ENCODE data around the gene BMPER.

DNA sequence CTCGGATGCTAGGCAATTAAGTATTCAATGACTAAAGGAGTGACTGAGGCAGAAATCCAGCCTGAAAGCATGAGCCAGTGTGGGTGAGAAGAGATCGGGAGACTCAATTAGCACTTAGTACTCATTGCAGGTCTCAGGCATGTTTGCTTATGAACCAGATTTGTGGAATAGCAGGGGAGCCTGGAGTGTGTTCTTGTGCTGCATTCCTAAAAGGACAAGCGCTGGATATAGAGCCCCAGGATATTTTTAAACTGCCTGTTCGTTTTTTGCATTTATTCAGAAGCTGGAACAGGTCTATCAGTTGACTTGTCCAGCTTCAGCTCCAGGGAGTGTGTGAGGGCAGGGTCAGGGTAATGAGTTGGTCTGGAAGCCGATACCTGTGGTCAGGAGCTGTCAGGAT lies 120.3 kb downstream of the BMPER start:
- TF ChIP-seq, protein P1, sequence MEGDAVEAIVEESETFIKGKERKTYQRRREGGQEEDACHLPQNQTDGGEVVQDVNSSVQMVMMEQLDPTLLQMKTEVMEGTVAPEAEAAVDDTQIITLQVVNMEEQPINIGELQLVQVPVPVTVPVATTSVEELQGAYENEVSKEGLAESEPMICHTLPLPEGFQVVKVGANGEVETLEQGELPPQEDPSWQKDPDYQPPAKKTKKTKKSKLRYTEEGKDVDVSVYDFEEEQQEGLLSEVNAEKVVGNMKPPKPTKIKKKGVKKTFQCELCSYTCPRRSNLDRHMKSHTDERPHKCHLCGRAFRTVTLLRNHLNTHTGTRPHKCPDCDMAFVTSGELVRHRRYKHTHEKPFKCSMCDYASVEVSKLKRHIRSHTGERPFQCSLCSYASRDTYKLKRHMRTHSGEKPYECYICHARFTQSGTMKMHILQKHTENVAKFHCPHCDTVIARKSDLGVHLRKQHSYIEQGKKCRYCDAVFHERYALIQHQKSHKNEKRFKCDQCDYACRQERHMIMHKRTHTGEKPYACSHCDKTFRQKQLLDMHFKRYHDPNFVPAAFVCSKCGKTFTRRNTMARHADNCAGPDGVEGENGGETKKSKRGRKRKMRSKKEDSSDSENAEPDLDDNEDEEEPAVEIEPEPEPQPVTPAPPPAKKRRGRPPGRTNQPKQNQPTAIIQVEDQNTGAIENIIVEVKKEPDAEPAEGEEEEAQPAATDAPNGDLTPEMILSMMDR (conservative IDR thresholded peaks at IDR 0.05): no peak
- TF ChIP-seq ZFX (IDR thresholded peaks at IDR 0.05): no peak
